Heart right ventricle (tissue), 16 donors: Measurements from ENCODE around the gene CROCC2. TPM values are rescaled to one million over a fixed set of nuclear protein-coding genes. Genes with fewer than 3 reads are reported as not detected.

Experiments used
- ATAC-seq, 8 donors: fragments of 200-7000 bp; cut with Tn5 transposase; one replicate each; pipeline ENCODE4 v1.9.1; 2020; ENCODE audit warnings: mild to moderate bottlenecking in 8 of 8, moderate library complexity in 8 of 8, moderate number of reproducible peaks in 1 of 8
- DNase-seq, 2 donors: peaks; one replicate each; pipeline ENCODE4 v3.0.0-alpha.2; 2020
- H3K27ac ChIP-seq, 10 donors: fragments of 200-600 bp; sonication (generic) in 2 of 10; one replicate each; pipeline versions ENCODE4 v1.5.0 to v1.8.0; 2020 to 2022; ENCODE audit warnings: mild to moderate bottlenecking in 3 of 10
- H3K27me3 ChIP-seq, 7 donors: fragments of 200-600 bp; one replicate each; pipeline ENCODE4 v1.8.0; 2021 to 2022; ENCODE audit warnings: mild to moderate bottlenecking in 2 of 7
- H3K36me3 ChIP-seq, 9 donors: fragments of 200-600 bp; sonication (generic) in 1 of 9; one replicate each; pipeline versions ENCODE4 v1.5.0 to v1.8.0; 2020 to 2022; ENCODE audit warnings: mild to moderate bottlenecking in 2 of 9
- H3K4me1 ChIP-seq, 9 donors: fragments of 200-600 bp; sonication (generic) in 1 of 9; one replicate each; pipeline versions ENCODE4 v1.5.0 to v1.8.0; 2020 to 2022; ENCODE audit warnings: mild to moderate bottlenecking in 4 of 9
- H3K4me3 ChIP-seq, 10 donors: fragments of 200-600 bp; sonication (generic) in 2 of 10; one replicate each; pipeline versions ENCODE4 v1.5.0 to v1.8.0; 2020 to 2022; ENCODE audit warnings: mild to moderate bottlenecking in 7 of 10, moderate library complexity in 2 of 10
- H3K9me3 ChIP-seq, 11 donors: fragments of 200-600 bp in 10 of 11; sonication (generic) in 2 of 11; one replicate each; pipeline versions ENCODE4 v1.5.0 to v1.8.0; 2013 to 2022; ENCODE audit warnings: mild to moderate bottlenecking in 2 of 11, control low read depth in 1 of 11, moderate library complexity in 1 of 11
- CTCF ChIP-seq, 9 donors: fragments of 200-600 bp; sonication (generic) in 2 of 9; IDR thresholded peaks; one replicate each; pipeline versions ENCODE4 v1.5.0 to v1.8.0; 2021 to 2022; ENCODE audit warnings: antibody characterized with exemption in 9 of 9, mild to moderate bottlenecking in 5 of 9, moderate library complexity in 1 of 9
- WGBS, 2 donors: extraction: QIAGEN DNeasy Blood & Tissue Kit; methylation state at CpG; one replicate each; pipeline ENCODE4 v1.1.7; 2013; ENCODE audit warnings: inconsistent platforms in 1 of 2; 5-methylcytosine and 5-hydroxymethylcytosine counted together
- intact Hi-C, 10 donors: fragments of 100-400 bp; cut with DNase I; formaldehyde crosslinking; loops; one replicate each; pipeline versions ENCODE4 v1.11.1 to v1.14.2; 2022
- polyA plus RNA-seq, 2 donors: library from polyadenylated mRNA; stranded (reverse); fragments of 200-250 nt; gene quantifications; one replicate each; pipeline ENCODE4 v1.2.3, GENCODE V29; 2013
- total RNA-seq, 10 donors: library from RNA; stranded (reverse); fragmentation: NEBNext Ultra II Directional in 3 of 10; extraction: Animal tissue kit (Norgen Biotek cat#: 25700) in 3 of 10; gene quantifications; one replicate each; pipeline versions ENCODE4 v1.2.1 to v1.2.4, GENCODE V29; 2021 to 2023
- donor health status: Arrhythmogenic right ventricular cardiomyopathy.
- donor health status: ischemic (EF 13 %, LVEDD 7.1; RV severe dilation, severe dysfunction).
- donor health status: healthy with polysubstance abuse.
- donor health status: DM: no; HTN: yes; CAD: no.
- donor health status: DM: no; HTN: no; CAD: no.
- donor health status: ischemic (EF 25% LVEDD 6.9; RV normal size, moderate dysfunction).
- donor health status: ischemic (EF 25% LVEDD 5.7; RV mildly dilated, moderate dysfunction).
- donor health status: healthy.
- donor health status: DM: yes; HTN: yes; CAD: no.
- donor health status: Ischemic cardiomyopathy.
- donor health status: ischemic (EF 35%, LVEDD 5.7; RV mildly dilated, moderate dysfunction).
- donor health status: nonischemic (EF 11% LVEDD 7.7; RV severe dilation, severe dysfunction).
- donor health status: DM: yes; HTN: yes; CAD: no.
- donor health status: PGD.
- donor health status: ischemic (EF 29% LVEDD 5.4; RV normal size, mild dysfunction).
- donor health status: nonischemic (EF 23%, LVEDD 6.1; RV moderate dilation, normal function).

The CROCC2 gene
- total and polyA plus RNA-seq, 12 donors: 0.06 TPM; not detected in 11

- 78 to 84% methylated on average over 20 of the region's 20 CpGs for WGBS, 2 donors
- no peaks in the 10 kb centered on the region for H3K36me3 ChIP-seq
- peaks cover 20 to 51% (median 34%) of the 10 kb centered on the region in 9 donors for H3K4me1 ChIP-seq
- no peak for TF ChIP-seq CTCF (IDR thresholded peaks at IDR 0.05)
- H3K27me3 ChIP-seq: peaks cover 0 to 40% (median 23%) of the 10 kb centered on the region in 7 donors
- peak overlapping the region in 1 of 10 donors; percentile 15 for H3K27ac ChIP-seq
- intact Hi-C loops: loop anchor here in 2 of 10 donors (5.0 to 10.0 kb wide), 2 partner anchors 78 to 80 kb away; partner anchors contain the start of gene SNED1 (in 2 of the 2)
- ATAC-seq (no peak), DNase-seq (peak in 1 of 2 donors; percentile 16)
- no peaks in the 10 kb centered on the region for H3K9me3 ChIP-seq
- H3K4me3 ChIP-seq: no peak overlapping the region
Measured at GRCh38 chr2:240917009-240917683, 11.0 kb downstream of the CROCC2 start.

- Histone ChIP-seq H3K36me3 (no peaks in the 10 kb centered on the region), H3K4me3 (no peak overlapping the region), H3K4me1 (peaks cover 20 to 50% (median 34%) of the 10 kb centered on the region in 9 donors), H3K27me3 (peaks cover 0 to 36% (median 23%) of the 10 kb centered on the region in 7 donors), H3K9me3 (no peaks in the 10 kb centered on the region), H3K27ac (no peak overlapping the region)
- WGBS, 2 donors: 80 to 87% methylated on average over 10 of the region's 10 CpGs
- no peak for ATAC-seq
- TF ChIP-seq CTCF (IDR thresholded peaks at IDR 0.05): no peak
- peak in 1 of 2 donors; percentile 2 for DNase-seq
- intact Hi-C loops: loop anchor here in 2 of 10 donors (5.0 to 10.0 kb wide), 2 partner anchors 77 to 80 kb away; partner anchors contain the start of gene SNED1 (in 2 of the 2)
Measured at GRCh38 chr2:240917684-240918257, 11.6 kb downstream of the CROCC2 start.

- no peak for TF ChIP-seq CTCF (IDR thresholded peaks at IDR 0.05)
- H3K4me3 ChIP-seq: no peak overlapping the region
- H3K36me3 ChIP-seq: no peaks in the 10 kb centered on the region
- H3K27ac ChIP-seq: no peak overlapping the region
- intact Hi-C loops: loop anchor here in 2 of 10 donors (5.0 to 10.0 kb wide), 2 partner anchors 76 to 79 kb away; partner anchors contain the start of gene SNED1 (in 2 of the 2)
- peaks cover 0 to 33% (median 23%) of the 10 kb centered on the region in 7 donors for H3K27me3 ChIP-seq
- ATAC-seq (no peak), DNase-seq (peak; percentile 2 to 14)
- WGBS, 2 donors: 93% methylated on average over 34 to 36 of the region's 36 CpGs
- peaks cover 14 to 43% (median 28%) of the 10 kb centered on the region in 9 donors for H3K4me1 ChIP-seq
- no peaks in the 10 kb centered on the region for H3K9me3 ChIP-seq
Measured at GRCh38 chr2:240918258-240919091, 12.3 kb downstream of the CROCC2 start.
